Stimulated activated CD4-positive, alpha-beta T cell treated with anti-CD3 and anti-CD28 coated beads, Interleukin-15, amount 100 ng/mL, for 1 hour (primary cell): Measurements from ENCODE around the gene DYNC1I1.

Source experiments
- DNase-seq, 2 donors: peaks; one replicate each; pipeline ENCODE4 v3.0.0-alpha.2; 2020; ENCODE audit warnings: low read depth in 1 of 2, low spot score in 1 of 2

DYNC1I1 gene

GRCh38 chr7:95772298-95772770 lies at the start of gene DYNC1I1:
DYNC1I1 (plus strand) TSS chr7:95772554; CDS start chr7:95804730, 32,176 bp downstream.
- DNase-seq = no peak

GRCh38 chr7:95723583-95724180 lies 48.7 kb upstream of the DYNC1I1 start:
- no peak for DNase-seq

GRCh38 chr7:95725205-95725604 lies 47.1 kb upstream of the DYNC1I1 start:
- no peak for DNase-seq

GRCh38 chr7:95730493-95731280 lies 41.7 kb upstream of the DYNC1I1 start:
- no peak for DNase-seq

GRCh38 chr7:95736635-95737034 lies 35.7 kb upstream of the DYNC1I1 start:
- no peak for DNase-seq

GRCh38 chr7:95737828-95738505 lies 34.4 kb upstream of the DYNC1I1 start:
- no peak for DNase-seq

GRCh38 chr7:95749044-95749443 lies 23.3 kb upstream of the DYNC1I1 start:
- DNase-seq = no peak

- DNase-seq = no peak
Measured at GRCh38 chr7:95749515-95749914, 22.8 kb upstream of the DYNC1I1 start.

- no peak for DNase-seq
Measured at GRCh38 chr7:95753440-95753839, 18.9 kb upstream of the DYNC1I1 start.

- no peak for DNase-seq
Measured at GRCh38 chr7:95755277-95755934, 16.9 kb upstream of the DYNC1I1 start.

- no peak for DNase-seq
Measured at GRCh38 chr7:95758187-95758586, 14.2 kb upstream of the DYNC1I1 start.

GRCh38 chr7:95766086-95766485 lies 6.3 kb upstream of the DYNC1I1 start:
- no peak for DNase-seq

GRCh38 chr7:95766657-95767056 lies 5.7 kb upstream of the DYNC1I1 start:
- DNase-seq = no peak

GRCh38 chr7:95772771-95773581 lies 622 bp downstream of the DYNC1I1 start:
- no peak for DNase-seq

- DNase-seq = no peak
Measured at GRCh38 chr7:95776561-95777185, 4.3 kb downstream of the DYNC1I1 start.

GRCh38 chr7:95777269-95777668 lies 4.9 kb downstream of the DYNC1I1 start:
- DNase-seq = no peak

GRCh38 chr7:95780665-95781064 lies 8.3 kb downstream of the DYNC1I1 start:
- no peak for DNase-seq

- DNase-seq = no peak
Measured at GRCh38 chr7:95781961-95782586, 9.7 kb downstream of the DYNC1I1 start.

GRCh38 chr7:95784796-95785195 lies 12.4 kb downstream of the DYNC1I1 start:
- DNase-seq = no peak

GRCh38 chr7:95788258-95788657 lies 15.9 kb downstream of the DYNC1I1 start:
- no peak for DNase-seq
